DND-41 (cell line): ENCODE results near the gene MALRD1.

Experiments used
- ATAC-seq: fragments of 200-7000 bp; cut with Tn5 transposase; 3 replicates; pipeline ENCODE4 v1.9.1; 2021; ENCODE audit warnings: low read depth; ENCODE audit not compliant: insufficient read depth
- DNase-seq: peaks from one replicate; pipeline ENCODE4 v3.0.0-alpha.2; 2020
- H2AFZ ChIP-seq: 2 replicates; pipeline ENCODE4 v1.6.0; 2012; ENCODE audit warnings: low read depth, low read length
- H3K27ac ChIP-seq: 2 replicates; pipeline ENCODE4 v1.5.1; 2012; ENCODE audit warnings: low read length, inconsistent platforms
- H3K27me3 ChIP-seq: fragments of 200-600 bp; sonication (generic); 2 replicates; pipeline ENCODE4 v1.6.0; 2012; ENCODE audit warnings: low read length, mild to moderate bottlenecking, inconsistent platforms; ENCODE audit not compliant: insufficient read depth, poor library complexity
- H3K36me3 ChIP-seq: 2 replicates; pipeline ENCODE4 v1.5.1; 2012; ENCODE audit warnings: low read length, inconsistent platforms; ENCODE audit not compliant: insufficient read depth
- H3K4me1 ChIP-seq: 2 replicates; pipeline ENCODE4 v1.5.1; 2012; ENCODE audit warnings: mild to moderate bottlenecking, low read length; ENCODE audit not compliant: insufficient read depth
- H3K4me2 ChIP-seq: 2 replicates; pipeline ENCODE4 v1.6.0; 2012; ENCODE audit warnings: mild to moderate bottlenecking, moderate library complexity, low read length, inconsistent platforms; ENCODE audit not compliant: insufficient read depth
- H3K4me3 ChIP-seq, 2 experiments: fragments of 200-600 bp in 1 of 2; shearing (Covaris generic) in 1 of 2; 2 replicates each; pipeline ENCODE4 v1.5.1; 2012 to 2016; ENCODE audit warnings: inconsistent platforms in 2 of 2, low read length in 2 of 2, mild to moderate bottlenecking in 2 of 2, low read depth in 1 of 2, moderate library complexity in 1 of 2
- H3K79me2 ChIP-seq: 2 replicates; pipeline ENCODE4 v1.6.0; 2012; ENCODE audit warnings: low read length, inconsistent platforms; ENCODE audit not compliant: insufficient read depth
- H3K9ac ChIP-seq: 2 replicates; pipeline ENCODE4 v1.6.0; 2012; ENCODE audit warnings: low read depth, mild to moderate bottlenecking, inconsistent platforms, low read length, moderate library complexity
- H3K9me3 ChIP-seq: 2 replicates; pipeline ENCODE4 v1.5.1; 2012; ENCODE audit warnings: low read length, moderate library complexity, mild to moderate bottlenecking, inconsistent platforms; ENCODE audit not compliant: insufficient read depth, severe bottlenecking
- H4K20me1 ChIP-seq: 2 replicates; pipeline ENCODE4 v1.6.0; 2012; ENCODE audit warnings: low read length; ENCODE audit not compliant: insufficient read depth
- CTCF ChIP-seq: IDR thresholded peaks from 2 replicates; pipeline ENCODE4 v1.5.1; 2012; ENCODE audit warnings: borderline replicate concordance, low read length, moderate library complexity, mild to moderate bottlenecking; ENCODE audit not compliant: poor library complexity, severe bottlenecking; ENCODE audit errors: extremely low read depth
- EZH2 ChIP-seq: IDR thresholded peaks from 3 replicates; pipeline ENCODE4 v1.6.1; 2012; ENCODE audit warnings: borderline replicate concordance, low read depth, mild to moderate bottlenecking, moderate library complexity, low read length, inconsistent platforms; ENCODE audit not compliant: severe bottlenecking

MALRD1 gene

GRCh38 chr10:19014498-19014897, 34.1 kb upstream of the MALRD1 start:
- ATAC-seq (no peak), DNase-seq (no peak)
- H2AFZ ChIP-seq = no peak overlapping the region
- H3K79me2 ChIP-seq = no peaks in the 10 kb centered on the region
- H3K27ac ChIP-seq = no peak overlapping the region
- H3K4me3 ChIP-seq = no peak overlapping the region
- H3K4me2 ChIP-seq = no peak overlapping the region
- no peak overlapping the region for H3K9ac ChIP-seq
- TF ChIP-seq CTCF (no peak), EZH2 (no peak)
- H3K9me3 ChIP-seq = no peaks in the 10 kb centered on the region
- no peaks in the 10 kb centered on the region for H3K27me3 ChIP-seq
- no peaks in the 10 kb centered on the region for H3K36me3 ChIP-seq
- H4K20me1 ChIP-seq = no peaks in the 10 kb centered on the region
- H3K4me1 ChIP-seq = no peaks in the 10 kb centered on the region

- Histone ChIP-seq H4K20me1 (no peaks in the 10 kb centered on the region), H3K27ac (no peak overlapping the region), H3K79me2 (no peaks in the 10 kb centered on the region), H3K9me3 (no peaks in the 10 kb centered on the region), H3K27me3 (no peaks in the 10 kb centered on the region), H3K4me3 (no peak overlapping the region), H3K4me1 (no peaks in the 10 kb centered on the region), H3K9ac (no peak overlapping the region), H3K36me3 (no peaks in the 10 kb centered on the region), H3K4me2 (no peak overlapping the region), H2AFZ (no peak overlapping the region)
- ATAC-seq (no peak), DNase-seq (no peak)
- TF ChIP-seq CTCF = no peak
- TF ChIP-seq EZH2 = no peak
Measured at GRCh38 chr10:19017116-19017890, 31.3 kb upstream of the MALRD1 start.

GRCh38 chr10:19021162-19021561, 27.4 kb upstream of the MALRD1 start:
- Histone ChIP-seq H2AFZ (no peak overlapping the region), H3K4me3 (no peak overlapping the region), H3K36me3 (no peaks in the 10 kb centered on the region), H3K9me3 (no peaks in the 10 kb centered on the region), H3K4me1 (no peaks in the 10 kb centered on the region), H3K9ac (no peak overlapping the region), H3K79me2 (no peaks in the 10 kb centered on the region), H4K20me1 (no peaks in the 10 kb centered on the region), H3K27me3 (no peaks in the 10 kb centered on the region), H3K27ac (no peak overlapping the region), H3K4me2 (no peak overlapping the region)
- TF ChIP-seq CTCF (no peak), EZH2 (no peak)
- ATAC-seq (no peak), DNase-seq (no peak)
